ENCODE data around the gene TRMT2A. TPM values are rescaled to one million over a fixed set of nuclear protein-coding genes. Genes with fewer than 3 reads are reported as not detected.

TRMT2A gene
- total RNA-seq, 1 donor from 2014 or later: 23.0 TPM

GRCh38 chr22:20135265-20135664 is 18.2 kb upstream of the TRMT2A start:
- DNase-seq (ENCODE audit: low read depth in 2 of 2): no peak

GRCh38 chr22:20133930-20134549 is 17.0 kb upstream of the TRMT2A start:
- no peak for DNase-seq (ENCODE audit: low read depth in 2 of 2)

GRCh38 chr22:20132686-20133246 is 15.7 kb upstream of the TRMT2A start:
- DNase-seq (ENCODE audit: low read depth in 2 of 2): no peak

- peak in 1 of 2 donors; percentile 36 for DNase-seq (ENCODE audit: low read depth in 2 of 2)
These were observed 15.0 kb upstream of the TRMT2A start for GRCh38 chr22:20131859-20132685.

GRCh38 chr22:20131597-20131858 is 14.5 kb upstream of the TRMT2A start, which contains the start of gene ZDHHC8:
Gene ZDHHC8, plus strand, starts transcription at chr22:20131804. Its CDS starts 144 bp downstream, at chr22:20131948.
- peak in 1 of 2 donors; percentile 48 for DNase-seq (ENCODE audit: low read depth in 2 of 2)

GRCh38 chr22:20130731-20131596 is 13.9 kb upstream of the TRMT2A start:
- DNase-seq (ENCODE audit: low read depth in 2 of 2): peak; percentile 43 to 87

- no peak for DNase-seq (ENCODE audit: low read depth in 2 of 2)
These were observed 13.3 kb upstream of the TRMT2A start for GRCh38 chr22:20130319-20130718.

GRCh38 chr22:20129747-20130014 is 12.7 kb upstream of the TRMT2A start:
- DNase-seq (ENCODE audit: low read depth in 2 of 2): no peak

- DNase-seq (ENCODE audit: low read depth in 2 of 2): peak; percentile 23 to 59
These were observed 12.1 kb upstream of the TRMT2A start for GRCh38 chr22:20128902-20129746.

GRCh38 chr22:20128619-20128901 is 11.5 kb upstream of the TRMT2A start:
- DNase-seq (ENCODE audit: low read depth in 2 of 2): no peak

- no peak for DNase-seq (ENCODE audit: low read depth in 2 of 2)
These were observed 11.0 kb upstream of the TRMT2A start for GRCh38 chr22:20127869-20128618.

- no peak for DNase-seq (ENCODE audit: low read depth in 2 of 2)
These were observed 10.4 kb upstream of the TRMT2A start for GRCh38 chr22:20127318-20127868.

GRCh38 chr22:20126284-20127029 is 9.4 kb upstream of the TRMT2A start:
- DNase-seq (ENCODE audit: low read depth in 2 of 2): no peak

- no peak for DNase-seq (ENCODE audit: low read depth in 2 of 2)
These were observed 8.5 kb upstream of the TRMT2A start for GRCh38 chr22:20125201-20126174.

- DNase-seq (ENCODE audit: low read depth in 2 of 2): no peak
These were observed 7.2 kb upstream of the TRMT2A start for GRCh38 chr22:20124083-20124787.

- no peak for DNase-seq (ENCODE audit: low read depth in 2 of 2)
These were observed 6.5 kb upstream of the TRMT2A start for GRCh38 chr22:20123366-20124082.

GRCh38 chr22:20121856-20122415 is 4.9 kb upstream of the TRMT2A start:
- no peak for DNase-seq (ENCODE audit: low read depth in 2 of 2)

Measured in dermis microvascular lymphatic vessel endothelial cell (primary cell).